GM10248 (cell line): Measurements from ENCODE around the gene CNGA4.

Experiments used
- CTCF ChIA-PET: fragments of 300-600 bp; sonication (Branson Sonifier 250); formaldehyde crosslinking; extraction: SDS; loops from one replicate; lab custom pipeline; 2021; ENCODE audit warnings: antibody characterized with exemption; lab: Yijun Ruan, JAX
- POLR2A ChIA-PET: fragments of 350-650 bp; sonication (Branson Sonifier 250); formaldehyde crosslinking; extraction: SDS; loops from one replicate; lab custom pipeline; 2020; ENCODE audit warnings: antibody characterized with exemption; lab: Yijun Ruan, JAX
- DNase-seq: peaks from one replicate; pipeline ENCODE4 v3.0.0; 2012; ENCODE audit errors: extremely low spot score
- TF ChIP-seq, protein P1 (sequence below): IDR thresholded peaks from 2 replicates; pipeline ENCODE4 v1.5.1; 2012; ENCODE audit warnings: mild to moderate bottlenecking, low read depth; ENCODE audit errors: extremely low read depth, missing control alignments, control extremely low read depth

The CNGA4 gene, protein sequence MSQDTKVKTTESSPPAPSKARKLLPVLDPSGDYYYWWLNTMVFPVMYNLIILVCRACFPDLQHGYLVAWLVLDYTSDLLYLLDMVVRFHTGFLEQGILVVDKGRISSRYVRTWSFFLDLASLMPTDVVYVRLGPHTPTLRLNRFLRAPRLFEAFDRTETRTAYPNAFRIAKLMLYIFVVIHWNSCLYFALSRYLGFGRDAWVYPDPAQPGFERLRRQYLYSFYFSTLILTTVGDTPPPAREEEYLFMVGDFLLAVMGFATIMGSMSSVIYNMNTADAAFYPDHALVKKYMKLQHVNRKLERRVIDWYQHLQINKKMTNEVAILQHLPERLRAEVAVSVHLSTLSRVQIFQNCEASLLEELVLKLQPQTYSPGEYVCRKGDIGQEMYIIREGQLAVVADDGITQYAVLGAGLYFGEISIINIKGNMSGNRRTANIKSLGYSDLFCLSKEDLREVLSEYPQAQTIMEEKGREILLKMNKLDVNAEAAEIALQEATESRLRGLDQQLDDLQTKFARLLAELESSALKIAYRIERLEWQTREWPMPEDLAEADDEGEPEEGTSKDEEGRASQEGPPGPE

GRCh38 chr11:6238902-6239301 is at the start of gene CNGA4:
Gene CNGA4, plus strand, starts transcription at chr11:6239089. Its CDS starts 118 bp downstream, at chr11:6239207.
- TF ChIP-seq, protein P1, sequence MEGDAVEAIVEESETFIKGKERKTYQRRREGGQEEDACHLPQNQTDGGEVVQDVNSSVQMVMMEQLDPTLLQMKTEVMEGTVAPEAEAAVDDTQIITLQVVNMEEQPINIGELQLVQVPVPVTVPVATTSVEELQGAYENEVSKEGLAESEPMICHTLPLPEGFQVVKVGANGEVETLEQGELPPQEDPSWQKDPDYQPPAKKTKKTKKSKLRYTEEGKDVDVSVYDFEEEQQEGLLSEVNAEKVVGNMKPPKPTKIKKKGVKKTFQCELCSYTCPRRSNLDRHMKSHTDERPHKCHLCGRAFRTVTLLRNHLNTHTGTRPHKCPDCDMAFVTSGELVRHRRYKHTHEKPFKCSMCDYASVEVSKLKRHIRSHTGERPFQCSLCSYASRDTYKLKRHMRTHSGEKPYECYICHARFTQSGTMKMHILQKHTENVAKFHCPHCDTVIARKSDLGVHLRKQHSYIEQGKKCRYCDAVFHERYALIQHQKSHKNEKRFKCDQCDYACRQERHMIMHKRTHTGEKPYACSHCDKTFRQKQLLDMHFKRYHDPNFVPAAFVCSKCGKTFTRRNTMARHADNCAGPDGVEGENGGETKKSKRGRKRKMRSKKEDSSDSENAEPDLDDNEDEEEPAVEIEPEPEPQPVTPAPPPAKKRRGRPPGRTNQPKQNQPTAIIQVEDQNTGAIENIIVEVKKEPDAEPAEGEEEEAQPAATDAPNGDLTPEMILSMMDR = no peak
- no peak for DNase-seq
- ChIA-PET CTCF (interaction anchor here (0.9 to 2.7 kb wide), 5 partner anchors 11 to 205 kb away, joined by 3 to 10 read pairs (median 4); no protein-coding TSS in a partner anchor), POLR2A (no interaction called here)

DNA sequence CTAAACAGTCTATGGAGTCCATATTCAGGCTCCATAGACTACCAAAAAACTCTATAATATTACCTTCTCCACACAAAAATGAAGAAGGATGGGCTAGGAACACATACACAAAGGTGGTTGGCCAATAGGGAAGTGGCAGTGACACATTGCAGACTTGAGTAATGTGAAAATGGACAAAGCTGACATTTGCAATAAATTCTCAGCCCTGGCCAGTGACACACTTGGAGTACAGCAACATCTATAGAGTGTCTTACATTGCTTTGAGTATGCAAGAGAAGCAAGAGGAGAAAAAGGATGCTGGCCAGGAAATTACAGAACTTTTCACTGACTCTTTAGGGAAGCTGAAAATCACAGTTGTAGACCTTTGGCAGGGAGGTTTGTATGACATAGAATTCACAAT is 47.1 kb upstream of the CNGA4 start:
- TF ChIP-seq, protein P1 = no peak
- CTCF ChIA-PET = interaction anchor here (0.9 to 1.3 kb wide), 2 partner anchors 9 to 15 kb away, joined by 3 read pairs; no protein-coding TSS in a partner anchor
- POLR2A ChIA-PET = no interaction called here
- no peak for DNase-seq

- POLR2A ChIA-PET = no interaction called here
- DNase-seq = no peak
- CTCF ChIA-PET = no interaction called here
- TF ChIP-seq, protein P1 = no peak
Observed at GRCh38 chr11:6194065-6194581, 44.8 kb upstream of the CNGA4 start.

DNA sequence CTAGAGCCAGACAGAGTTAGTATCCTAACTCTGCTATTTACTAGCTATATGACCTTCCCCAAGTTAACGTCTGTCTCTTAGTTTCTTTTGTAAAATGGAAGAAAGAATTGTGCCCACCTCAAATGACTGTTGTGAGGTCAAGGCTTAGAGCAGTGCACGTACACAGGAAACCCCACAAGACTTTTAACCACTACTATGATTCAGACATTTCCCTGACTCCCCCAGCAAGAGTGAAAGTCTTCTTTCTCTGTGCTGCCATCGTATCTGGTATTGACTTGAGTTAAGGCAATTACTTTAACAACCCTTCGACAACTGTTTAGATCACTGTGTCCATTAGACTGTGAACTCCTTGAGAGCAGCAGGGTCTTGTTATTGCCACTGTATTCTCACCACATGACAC is 42.5 kb upstream of the CNGA4 start:
- no peak for DNase-seq
- CTCF ChIA-PET = interaction anchor here (1.3 to 2.1 kb wide), 2 partner anchors 19 to 61 kb away, joined by 3 to 7 read pairs; no protein-coding TSS in a partner anchor
- TF ChIP-seq, protein P1 = no peak
- POLR2A ChIA-PET = no interaction called here

- POLR2A ChIA-PET = no interaction called here
- CTCF ChIA-PET = interaction anchor here (1.3 to 2.1 kb wide), 5 partner anchors 10 to 60 kb away, joined by 3 to 7 read pairs (median 4); no protein-coding TSS in a partner anchor
Observed at GRCh38 chr11:6197466-6198200, 41.3 kb upstream of the CNGA4 start.

More at GRCh38 chr11:6197466-6198200, 41.3 kb upstream of the CNGA4 start:
- DNase-seq = no peak
- TF ChIP-seq, protein P1 = no peak
